GM12878 (cell line): ENCODE results near the gene SHFL. TPM values are rescaled to one million over a fixed set of nuclear protein-coding genes. Genes with fewer than 3 reads are reported as not detected.

Experiments used
- CBX5 ChIP-seq: sonication (generic); IDR thresholded peaks from 2 replicates; pipeline ENCODE4 v1.6.1; 2016; ENCODE audit warnings: low read depth, moderate library complexity, mild to moderate bottlenecking, inconsistent platforms
- CHD2 ChIP-seq: IDR thresholded peaks from 2 replicates; pipeline ENCODE4 v1.6.1; 2011; ENCODE audit warnings: low read depth, low read length, improper control_type of control experiment, borderline replicate concordance
- CREB1 ChIP-seq: IDR thresholded peaks from 2 replicates; pipeline ENCODE4 v1.6.1; 2012; ENCODE audit warnings: low read depth, mild to moderate bottlenecking, inconsistent platforms
- CREM ChIP-seq: IDR thresholded peaks from 2 replicates; pipeline ENCODE4 v1.6.1; 2014; ENCODE audit warnings: antibody characterized with exemption, low read depth
- GABPA ChIP-seq: IDR thresholded peaks from 2 replicates; pipeline ENCODE4 v1.6.1; 2014; ENCODE audit warnings: antibody characterized with exemption, low read depth, mild to moderate bottlenecking, inconsistent platforms
- HDGF ChIP-seq: fragments of 450-650 bp; IDR thresholded peaks from 2 replicates; pipeline ENCODE4 v1.6.1; 2016; ENCODE audit warnings: antibody characterized with exemption
- IKZF1 ChIP-seq: fragments of 450-650 bp; conservative IDR thresholded peaks from 2 replicates; pipeline ENCODE4 v1.6.1; 2017; ENCODE audit warnings: antibody characterized with exemption, mild to moderate bottlenecking
- KDM1A ChIP-seq: fragments of 200-600 bp; sonication (generic); IDR thresholded peaks from 2 replicates; pipeline ENCODE4 v1.6.1; 2016; ENCODE audit warnings: borderline replicate concordance
- MYB ChIP-seq: fragments of 150-350 bp; IDR thresholded peaks from 2 replicates; pipeline ENCODE4 v1.6.1; 2014; ENCODE audit warnings: mild to moderate bottlenecking, low read depth, low read length, borderline replicate concordance
- TCF3 ChIP-seq: IDR thresholded peaks from 2 replicates; pipeline ENCODE4 v1.6.1; 2012; ENCODE audit warnings: low read depth, mild to moderate bottlenecking, low read length, borderline replicate concordance; ENCODE audit not compliant: insufficient read depth
- polyA plus RNA-seq, 11 experiments: library from polyadenylated mRNA; depleted of rRNA in 4 of 11; unstranded in 6 of 11; stranded (reverse) in 5 of 11; fragments of >200 nt; fragmentation: Nextera tagmentation in 4 of 11; fragmentation: Illumina TruSeq in 1 of 11; extraction: Ambion mirVana in 4 of 11; extraction: Trizol in 1 of 11; gene quantifications; 1 replicate in 1 of 11; 2 replicates in 10 of 11; pipeline versions ENCODE4 v1.2.1 to v1.2.3, GENCODE V29; 2011 to 2016; ENCODE audit warnings: inconsistent platforms in 2 of 11, missing spikeins in 2 of 11, low read depth in 1 of 11
- total RNA-seq, 4 experiments: library from RNA; depleted of rRNA in 3 of 4; stranded (reverse); fragments of >200 nt in 3 of 4; fragmentation: Illumina TruSeq in 1 of 4; extraction: Trizol in 1 of 4; gene quantifications; 2 replicates each; pipeline versions ENCODE4 v1.2.1 to v1.2.3, GENCODE V29; 2013 to 2021
- TF ChIP-seq, protein P1 (sequence below): fragments of 150-350 bp; IDR thresholded peaks from 2 replicates; pipeline ENCODE4 v1.6.1; 2014; ENCODE audit warnings: mild to moderate bottlenecking, low read depth, low read length
- TF ChIP-seq, protein P2 (sequence below): fragments of 450-650 bp; formaldehyde crosslinking; IDR thresholded peaks from 2 replicates; pipeline ENCODE4 v1.4.0; 2020; ENCODE audit warnings: mild to moderate bottlenecking, moderate library complexity
- TF ChIP-seq, protein P3 (sequence below): IDR thresholded peaks from 2 replicates; pipeline ENCODE4 v1.6.1; 2011; ENCODE audit warnings: low read depth, mild to moderate bottlenecking, low read length, moderate library complexity, borderline replicate concordance; ENCODE audit errors: extremely low read depth
- TF ChIP-seq, protein P4 (sequence below): fragments of 450-650 bp; IDR thresholded peaks from 2 replicates; pipeline ENCODE4 v1.6.1; 2017; ENCODE audit warnings: borderline replicate concordance
- TF ChIP-seq, protein P5 (sequence below): fragments of 450-650 bp; IDR thresholded peaks from 2 replicates; pipeline ENCODE4 v1.6.1; 2017; ENCODE audit warnings: mild to moderate bottlenecking
- TF ChIP-seq, protein P6 (sequence below): fragments of 450-650 bp; IDR thresholded peaks from 2 replicates; pipeline ENCODE4 v1.6.1; 2014; ENCODE audit warnings: mild to moderate bottlenecking
- TF ChIP-seq, protein P7 (sequence below): IDR thresholded peaks from 2 replicates; pipeline ENCODE4 v1.6.1; 2012; ENCODE audit warnings: low read depth, low read length, improper control_type of control experiment

SHFL gene
- total and polyA plus RNA-seq, 10 of the 15 experiments (the other 5 are each of a cell fraction or from before 2014, with no cell fraction given), result 8.0 to 83.8 (median 40.7) TPM

DNA sequence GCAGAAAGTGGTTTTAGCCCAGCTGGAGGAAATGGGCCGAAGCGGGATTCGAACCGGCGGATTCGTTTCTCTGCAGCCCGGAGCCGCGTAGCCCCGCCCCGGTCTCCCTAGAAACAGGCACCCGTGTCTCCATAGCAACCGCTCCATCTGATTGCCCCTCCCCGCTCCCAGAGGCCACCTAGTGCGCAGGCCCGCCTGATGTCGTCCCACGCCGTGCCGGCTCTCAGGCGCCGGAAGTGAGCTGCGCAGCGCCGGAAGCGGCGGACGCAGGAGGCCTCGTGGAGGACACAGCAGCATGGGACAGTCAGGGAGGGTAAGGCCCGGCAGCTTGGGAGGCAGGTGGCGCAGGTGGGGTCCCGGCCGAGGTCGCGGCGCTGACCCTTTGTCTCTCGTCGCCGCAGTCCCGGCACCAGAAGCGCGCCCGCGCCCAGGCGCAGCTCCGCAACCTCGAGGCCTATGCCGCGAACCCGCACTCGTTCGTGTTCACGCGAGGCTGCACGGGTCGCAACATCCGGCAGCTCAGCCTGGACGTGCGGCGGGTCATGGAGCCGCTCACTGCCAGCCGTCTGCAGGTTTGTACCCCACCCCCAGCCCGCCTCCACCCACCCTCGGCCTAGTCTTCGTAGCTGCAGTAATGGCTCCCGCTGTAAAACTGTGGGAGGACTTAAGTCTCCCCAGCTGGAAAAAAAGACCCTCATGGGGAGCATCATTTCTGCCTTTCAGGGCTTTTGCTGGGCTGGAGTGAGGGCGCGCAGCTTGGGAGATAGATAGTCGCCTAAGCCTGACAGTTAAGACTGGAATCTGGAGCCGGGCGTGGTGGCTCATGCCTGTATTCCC is 20.2 kb downstream of the SHFL start, which contains the start of gene PPAN (continued):
- TF ChIP-seq, protein P1, sequence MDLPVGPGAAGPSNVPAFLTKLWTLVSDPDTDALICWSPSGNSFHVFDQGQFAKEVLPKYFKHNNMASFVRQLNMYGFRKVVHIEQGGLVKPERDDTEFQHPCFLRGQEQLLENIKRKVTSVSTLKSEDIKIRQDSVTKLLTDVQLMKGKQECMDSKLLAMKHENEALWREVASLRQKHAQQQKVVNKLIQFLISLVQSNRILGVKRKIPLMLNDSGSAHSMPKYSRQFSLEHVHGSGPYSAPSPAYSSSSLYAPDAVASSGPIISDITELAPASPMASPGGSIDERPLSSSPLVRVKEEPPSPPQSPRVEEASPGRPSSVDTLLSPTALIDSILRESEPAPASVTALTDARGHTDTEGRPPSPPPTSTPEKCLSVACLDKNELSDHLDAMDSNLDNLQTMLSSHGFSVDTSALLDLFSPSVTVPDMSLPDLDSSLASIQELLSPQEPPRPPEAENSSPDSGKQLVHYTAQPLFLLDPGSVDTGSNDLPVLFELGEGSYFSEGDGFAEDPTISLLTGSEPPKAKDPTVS, result no peak
- TF ChIP-seq GABPA, result peak; percentile 95
- TF ChIP-seq MYB, result no peak
- TF ChIP-seq, protein P2, sequence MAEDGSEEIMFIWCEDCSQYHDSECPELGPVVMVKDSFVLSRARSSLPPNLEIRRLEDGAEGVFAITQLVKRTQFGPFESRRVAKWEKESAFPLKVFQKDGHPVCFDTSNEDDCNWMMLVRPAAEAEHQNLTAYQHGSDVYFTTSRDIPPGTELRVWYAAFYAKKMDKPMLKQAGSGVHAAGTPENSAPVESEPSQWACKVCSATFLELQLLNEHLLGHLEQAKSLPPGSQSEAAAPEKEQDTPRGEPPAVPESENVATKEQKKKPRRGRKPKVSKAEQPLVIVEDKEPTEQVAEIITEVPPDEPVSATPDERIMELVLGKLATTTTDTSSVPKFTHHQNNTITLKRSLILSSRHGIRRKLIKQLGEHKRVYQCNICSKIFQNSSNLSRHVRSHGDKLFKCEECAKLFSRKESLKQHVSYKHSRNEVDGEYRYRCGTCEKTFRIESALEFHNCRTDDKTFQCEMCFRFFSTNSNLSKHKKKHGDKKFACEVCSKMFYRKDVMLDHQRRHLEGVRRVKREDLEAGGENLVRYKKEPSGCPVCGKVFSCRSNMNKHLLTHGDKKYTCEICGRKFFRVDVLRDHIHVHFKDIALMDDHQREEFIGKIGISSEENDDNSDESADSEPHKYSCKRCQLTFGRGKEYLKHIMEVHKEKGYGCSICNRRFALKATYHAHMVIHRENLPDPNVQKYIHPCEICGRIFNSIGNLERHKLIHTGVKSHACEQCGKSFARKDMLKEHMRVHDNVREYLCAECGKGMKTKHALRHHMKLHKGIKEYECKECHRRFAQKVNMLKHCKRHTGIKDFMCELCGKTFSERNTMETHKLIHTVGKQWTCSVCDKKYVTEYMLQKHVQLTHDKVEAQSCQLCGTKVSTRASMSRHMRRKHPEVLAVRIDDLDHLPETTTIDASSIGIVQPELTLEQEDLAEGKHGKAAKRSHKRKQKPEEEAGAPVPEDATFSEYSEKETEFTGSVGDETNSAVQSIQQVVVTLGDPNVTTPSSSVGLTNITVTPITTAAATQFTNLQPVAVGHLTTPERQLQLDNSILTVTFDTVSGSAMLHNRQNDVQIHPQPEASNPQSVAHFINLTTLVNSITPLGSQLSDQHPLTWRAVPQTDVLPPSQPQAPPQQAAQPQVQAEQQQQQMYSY (CRISPR knock-in tag), result no peak
- TF ChIP-seq, protein P3, sequence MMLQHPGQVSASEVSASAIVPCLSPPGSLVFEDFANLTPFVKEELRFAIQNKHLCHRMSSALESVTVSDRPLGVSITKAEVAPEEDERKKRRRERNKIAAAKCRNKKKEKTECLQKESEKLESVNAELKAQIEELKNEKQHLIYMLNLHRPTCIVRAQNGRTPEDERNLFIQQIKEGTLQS, result peak; percentile 63; the same call in 1 of the 2 replicates
- TF ChIP-seq, protein P4, sequence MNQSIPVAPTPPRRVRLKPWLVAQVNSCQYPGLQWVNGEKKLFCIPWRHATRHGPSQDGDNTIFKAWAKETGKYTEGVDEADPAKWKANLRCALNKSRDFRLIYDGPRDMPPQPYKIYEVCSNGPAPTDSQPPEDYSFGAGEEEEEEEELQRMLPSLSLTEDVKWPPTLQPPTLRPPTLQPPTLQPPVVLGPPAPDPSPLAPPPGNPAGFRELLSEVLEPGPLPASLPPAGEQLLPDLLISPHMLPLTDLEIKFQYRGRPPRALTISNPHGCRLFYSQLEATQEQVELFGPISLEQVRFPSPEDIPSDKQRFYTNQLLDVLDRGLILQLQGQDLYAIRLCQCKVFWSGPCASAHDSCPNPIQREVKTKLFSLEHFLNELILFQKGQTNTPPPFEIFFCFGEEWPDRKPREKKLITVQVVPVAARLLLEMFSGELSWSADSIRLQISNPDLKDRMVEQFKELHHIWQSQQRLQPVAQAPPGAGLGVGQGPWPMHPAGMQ, result no peak
- TF ChIP-seq, protein P5, sequence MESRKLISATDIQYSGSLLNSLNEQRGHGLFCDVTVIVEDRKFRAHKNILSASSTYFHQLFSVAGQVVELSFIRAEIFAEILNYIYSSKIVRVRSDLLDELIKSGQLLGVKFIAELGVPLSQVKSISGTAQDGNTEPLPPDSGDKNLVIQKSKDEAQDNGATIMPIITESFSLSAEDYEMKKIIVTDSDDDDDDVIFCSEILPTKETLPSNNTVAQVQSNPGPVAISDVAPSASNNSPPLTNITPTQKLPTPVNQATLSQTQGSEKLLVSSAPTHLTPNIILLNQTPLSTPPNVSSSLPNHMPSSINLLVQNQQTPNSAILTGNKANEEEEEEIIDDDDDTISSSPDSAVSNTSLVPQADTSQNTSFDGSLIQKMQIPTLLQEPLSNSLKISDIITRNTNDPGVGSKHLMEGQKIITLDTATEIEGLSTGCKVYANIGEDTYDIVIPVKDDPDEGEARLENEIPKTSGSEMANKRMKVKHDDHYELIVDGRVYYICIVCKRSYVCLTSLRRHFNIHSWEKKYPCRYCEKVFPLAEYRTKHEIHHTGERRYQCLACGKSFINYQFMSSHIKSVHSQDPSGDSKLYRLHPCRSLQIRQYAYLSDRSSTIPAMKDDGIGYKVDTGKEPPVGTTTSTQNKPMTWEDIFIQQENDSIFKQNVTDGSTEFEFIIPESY, result no peak
- TF ChIP-seq HDGF, result peak; percentile 34; the same call in 1 of the 2 replicates
- peak; percentile 96 for TF ChIP-seq CREB1
- TF ChIP-seq, protein P6, sequence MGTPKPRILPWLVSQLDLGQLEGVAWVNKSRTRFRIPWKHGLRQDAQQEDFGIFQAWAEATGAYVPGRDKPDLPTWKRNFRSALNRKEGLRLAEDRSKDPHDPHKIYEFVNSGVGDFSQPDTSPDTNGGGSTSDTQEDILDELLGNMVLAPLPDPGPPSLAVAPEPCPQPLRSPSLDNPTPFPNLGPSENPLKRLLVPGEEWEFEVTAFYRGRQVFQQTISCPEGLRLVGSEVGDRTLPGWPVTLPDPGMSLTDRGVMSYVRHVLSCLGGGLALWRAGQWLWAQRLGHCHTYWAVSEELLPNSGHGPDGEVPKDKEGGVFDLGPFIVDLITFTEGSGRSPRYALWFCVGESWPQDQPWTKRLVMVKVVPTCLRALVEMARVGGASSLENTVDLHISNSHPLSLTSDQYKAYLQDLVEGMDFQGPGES, result no peak
- TF ChIP-seq CHD2, result peak; percentile 74
- TF ChIP-seq TCF3, result peak; percentile 46; the same call in 1 of the 2 replicates
- peak; percentile 96 for TF ChIP-seq CREM
- TF ChIP-seq KDM1A, result no peak
- TF ChIP-seq IKZF1, result 0 out of 2 replicates have a peak, but pooled peaks have one; percentile 33
- TF ChIP-seq, protein P7, sequence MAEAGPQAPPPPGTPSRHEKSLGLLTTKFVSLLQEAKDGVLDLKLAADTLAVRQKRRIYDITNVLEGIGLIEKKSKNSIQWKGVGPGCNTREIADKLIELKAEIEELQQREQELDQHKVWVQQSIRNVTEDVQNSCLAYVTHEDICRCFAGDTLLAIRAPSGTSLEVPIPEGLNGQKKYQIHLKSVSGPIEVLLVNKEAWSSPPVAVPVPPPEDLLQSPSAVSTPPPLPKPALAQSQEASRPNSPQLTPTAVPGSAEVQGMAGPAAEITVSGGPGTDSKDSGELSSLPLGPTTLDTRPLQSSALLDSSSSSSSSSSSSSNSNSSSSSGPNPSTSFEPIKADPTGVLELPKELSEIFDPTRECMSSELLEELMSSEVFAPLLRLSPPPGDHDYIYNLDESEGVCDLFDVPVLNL, result 0 out of 2 replicates have a peak, but pooled peaks have one; percentile 42
- no peak for TF ChIP-seq CBX5
